Astrocyte (in vitro differentiated cells and primary cell): ENCODE data around the gene SUSD4. TPM values are rescaled to one million over a fixed set of nuclear protein-coding genes. Genes with fewer than 3 reads are reported as not detected.

ENCODE experiments used
- DNase-seq: peaks from one replicate; pipeline ENCODE4 v3.0.0-alpha.2; 2010; ENCODE audit warnings: low read depth
- FAIRE-seq: peaks from 2 replicates; lab custom pipeline; 2011; peaks lifted over from hg19 to GRCh38; lab: Jason Lieb, UNC
- H2AFZ ChIP-seq: 2 replicates; pipeline ENCODE4 v1.6.0; 2012; ENCODE audit warnings: low read depth, low read length, inconsistent platforms
- H3K27ac ChIP-seq: 2 replicates; pipeline ENCODE4 v1.5.1; 2011; ENCODE audit warnings: low read depth, low read length, inconsistent platforms
- H3K27me3 ChIP-seq: 2 replicates; pipeline ENCODE4 v1.6.0; 2011; ENCODE audit warnings: low read length, inconsistent platforms; ENCODE audit not compliant: insufficient read depth
- H3K36me3 ChIP-seq: 2 replicates; pipeline ENCODE4 v1.5.1; 2011; ENCODE audit warnings: low read length, inconsistent platforms; ENCODE audit not compliant: insufficient read depth
- H3K4me1 ChIP-seq: 2 replicates; pipeline ENCODE4 v1.5.1; 2011; ENCODE audit warnings: low read length, inconsistent platforms; ENCODE audit not compliant: insufficient read depth
- H3K4me2 ChIP-seq: 2 replicates; pipeline ENCODE4 v1.6.0; 2012; ENCODE audit warnings: low read length, inconsistent platforms
- H3K4me3 ChIP-seq: 2 replicates; pipeline ENCODE4 v1.5.1; 2011; ENCODE audit warnings: low read depth, mild to moderate bottlenecking, low read length, inconsistent platforms; ENCODE audit not compliant: insufficient read depth
- H3K79me2 ChIP-seq: 2 replicates; pipeline ENCODE4 v1.6.0; 2012; ENCODE audit warnings: mild to moderate bottlenecking, low read length, inconsistent platforms; ENCODE audit not compliant: insufficient read depth
- H3K9ac ChIP-seq: 2 replicates; pipeline ENCODE4 v1.6.0; 2012; ENCODE audit warnings: mild to moderate bottlenecking, low read length, inconsistent platforms
- H3K9me3 ChIP-seq: 2 replicates; pipeline ENCODE4 v1.5.1; 2012; ENCODE audit warnings: low read depth, mild to moderate bottlenecking, low read length, inconsistent platforms; ENCODE audit not compliant: insufficient read depth
- H4K20me1 ChIP-seq: 2 replicates; pipeline ENCODE4 v1.6.0; 2012; ENCODE audit warnings: low read length, inconsistent platforms; ENCODE audit not compliant: insufficient read depth
- H3K27ac Mint-ChIP-seq: one replicate; pipeline ENCODE4 v1.8.0; 2021; ENCODE audit warnings: mild to moderate bottlenecking, mixed read lengths; ENCODE audit not compliant: unreplicated experiment
- H3K27me3 Mint-ChIP-seq: one replicate; pipeline ENCODE4 v1.8.0; 2021; ENCODE audit warnings: low read depth, mixed read lengths; ENCODE audit not compliant: unreplicated experiment
- H3K36me3 Mint-ChIP-seq: one replicate; pipeline ENCODE4 v1.8.0; 2021; ENCODE audit warnings: low read depth, mixed read lengths; ENCODE audit not compliant: unreplicated experiment
- H3K4me1 Mint-ChIP-seq: one replicate; pipeline ENCODE4 v1.8.0; 2021; ENCODE audit warnings: low read depth, mixed read lengths; ENCODE audit not compliant: unreplicated experiment
- H3K4me3 Mint-ChIP-seq: one replicate; pipeline ENCODE4 v1.8.0; 2021; ENCODE audit warnings: mild to moderate bottlenecking, moderate library complexity, mixed read lengths; ENCODE audit not compliant: unreplicated experiment
- H3K9me3 Mint-ChIP-seq: one replicate; pipeline ENCODE4 v1.8.0; 2021; ENCODE audit warnings: mild to moderate bottlenecking, mixed read lengths; ENCODE audit not compliant: unreplicated experiment
- CTCF ChIP-seq: IDR thresholded peaks from 2 replicates; pipeline ENCODE4 v1.5.1; 2011; ENCODE audit warnings: low read depth, mild to moderate bottlenecking, inconsistent platforms, low read length, moderate library complexity; ENCODE audit not compliant: insufficient read depth
- EZH2 ChIP-seq: IDR thresholded peaks from 2 replicates; pipeline ENCODE4 v1.6.1; 2012; ENCODE audit warnings: mild to moderate bottlenecking, low read length, inconsistent platforms; ENCODE audit not compliant: insufficient read depth
- total RNA-seq: library from RNA; stranded (reverse); gene quantifications from 2 replicates; pipeline ENCODE4 v1.2.1, GENCODE V29; 2021

The SUSD4 gene
- total RNA-seq, 1 donor from 2014 or later, result 9.2 TPM

DNA sequence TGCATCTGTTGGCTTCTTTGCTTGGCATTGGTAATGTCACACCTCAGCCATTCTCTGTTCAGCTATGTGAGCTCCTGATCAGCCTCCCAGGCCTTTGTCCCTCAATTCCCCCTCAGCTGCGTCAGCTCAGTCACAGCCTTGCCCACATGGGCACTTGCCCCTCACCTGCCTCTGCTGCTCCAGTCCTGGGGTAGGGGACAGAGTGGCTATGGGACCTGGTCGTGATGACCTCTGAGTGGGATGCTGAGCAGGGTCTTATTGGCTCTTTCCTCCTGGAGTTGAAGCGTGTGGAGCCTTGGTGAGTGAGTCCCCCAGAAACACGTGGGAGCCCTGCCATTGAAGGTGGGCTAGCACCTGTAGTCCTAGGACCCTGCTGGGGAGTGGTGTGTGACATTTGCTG is 159.6 kb downstream of the SUSD4 start:
- Mint-ChIP-seq H3K4me1 (peaks cover 21% of the 10 kb centered on the region), H3K27ac (no peak overlapping the region), H3K4me3 (no peak overlapping the region), H3K9me3 (no peaks in the 10 kb centered on the region), H3K27me3 (peaks cover 7% of the 10 kb centered on the region), H3K36me3 (no peaks in the 10 kb centered on the region)
- Histone ChIP-seq H4K20me1 (no peaks in the 10 kb centered on the region), H3K27ac (no peak overlapping the region), H3K4me1 (peaks cover 14% of the 10 kb centered on the region), H3K27me3 (no peaks in the 10 kb centered on the region), H3K9me3 (no peaks in the 10 kb centered on the region), H3K4me2 (no peak overlapping the region), H3K9ac (no peak overlapping the region), H3K36me3 (no peaks in the 10 kb centered on the region), H3K79me2 (no peaks in the 10 kb centered on the region), H3K4me3 (no peak overlapping the region), H2AFZ (no peak overlapping the region)
- FAIRE-seq (no peak), DNase-seq (no peak)
- no peak for TF ChIP-seq CTCF
- TF ChIP-seq EZH2, result no peak

GRCh38 chr1:223203694-223204093 is 160.3 kb downstream of the SUSD4 start:
- H3K4me1 ChIP-seq, result peaks cover 10% of the 10 kb centered on the region
- TF ChIP-seq CTCF (no peak), EZH2 (no peak)
- Mint-ChIP-seq H3K4me1 (peaks cover 13% of the 10 kb centered on the region), H3K4me3 (no peak overlapping the region), H3K27ac (no peak overlapping the region), H3K36me3 (no peaks in the 10 kb centered on the region), H3K27me3 (peaks cover 7% of the 10 kb centered on the region), H3K9me3 (no peaks in the 10 kb centered on the region)
- H3K27ac ChIP-seq, result no peak overlapping the region
- no peak overlapping the region for H2AFZ ChIP-seq
- H3K4me2 ChIP-seq, result no peak overlapping the region
- no peaks in the 10 kb centered on the region for H3K27me3 ChIP-seq
- H3K4me3 ChIP-seq, result no peak overlapping the region
- H3K9ac ChIP-seq, result no peak overlapping the region
- DNase-seq (no peak), FAIRE-seq (no peak)
- H3K79me2 ChIP-seq, result no peaks in the 10 kb centered on the region
- no peaks in the 10 kb centered on the region for H3K36me3 ChIP-seq
- H4K20me1 ChIP-seq, result no peaks in the 10 kb centered on the region
- H3K9me3 ChIP-seq, result no peaks in the 10 kb centered on the region

DNA sequence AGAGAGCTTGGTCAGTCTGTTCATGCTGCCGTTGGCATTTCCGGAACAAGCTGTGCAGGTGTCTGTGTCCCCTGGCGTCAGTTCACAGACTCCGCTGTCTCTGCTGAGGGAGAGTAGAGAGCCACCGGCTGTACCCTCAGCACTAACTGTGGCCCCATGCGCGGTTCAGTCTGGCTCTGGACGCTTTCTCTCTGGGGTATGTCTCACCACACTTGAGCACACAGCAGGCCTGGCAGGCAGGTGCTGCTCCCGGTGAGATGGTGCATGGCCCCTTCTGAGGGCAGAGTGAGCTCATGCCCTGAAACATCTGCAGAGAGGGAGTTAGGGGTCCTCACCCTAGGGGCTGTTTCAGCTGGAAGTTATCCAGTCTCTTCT is 161.0 kb downstream of the SUSD4 start:
- H3K9me3 ChIP-seq, result no peaks in the 10 kb centered on the region
- FAIRE-seq (no peak), DNase-seq (no peak)
- TF ChIP-seq EZH2 (no peak), CTCF (no peak)
- H3K27ac ChIP-seq, result no peak overlapping the region
- Mint-ChIP-seq H3K4me1 (peaks cover 7% of the 10 kb centered on the region), H3K4me3 (no peak overlapping the region), H3K9me3 (no peaks in the 10 kb centered on the region), H3K27me3 (peaks cover 7% of the 10 kb centered on the region), H3K27ac (no peak overlapping the region), H3K36me3 (no peaks in the 10 kb centered on the region)
- H3K4me3 ChIP-seq, result no peak overlapping the region
- no peaks in the 10 kb centered on the region for H3K79me2 ChIP-seq
- no peak overlapping the region for H2AFZ ChIP-seq
- H3K36me3 ChIP-seq, result no peaks in the 10 kb centered on the region
- peaks cover 6% of the 10 kb centered on the region for H3K4me1 ChIP-seq
- H4K20me1 ChIP-seq, result no peaks in the 10 kb centered on the region
- no peaks in the 10 kb centered on the region for H3K27me3 ChIP-seq
- no peak overlapping the region for H3K4me2 ChIP-seq
- no peak overlapping the region for H3K9ac ChIP-seq
